PC-9 (cell line): ENCODE results near the gene ARHGAP42. TPM values are rescaled to one million over a fixed set of nuclear protein-coding genes. Genes with fewer than 3 reads are reported as not detected.

Experiments used
- BruUV-seq: library from RNA; stranded (reverse); fragments of 400-500 nt; replicated peaks from 2 replicates; lab custom pipeline; 2021; lab: Mats Ljungman, UMichigan
- CTCF ChIA-PET: fragments of 300-600 bp; sonication (Branson Sonifier 250); formaldehyde crosslinking; loops from one replicate; lab custom pipeline; 2022; ENCODE audit warnings: antibody characterized with exemption; lab: Charles Lee
- POLR2A ChIA-PET: fragments of 300-600 bp; sonication (Branson Sonifier 250); formaldehyde crosslinking; loops from one replicate; lab custom pipeline; 2022; ENCODE audit warnings: antibody characterized with exemption; ENCODE audit not compliant: unreplicated experiment; lab: Charles Lee
- DNase-seq, 2 experiments: peaks; one replicate each; pipeline versions ENCODE4 v3.0.0 to v3.0.0-alpha.2; 2015 to 2022; ENCODE audit warnings: mixed read lengths in 1 of 2
- H2AFZ ChIP-seq: fragments of 200-600 bp; sonication (generic); 2 replicates; pipeline ENCODE4 v1.8.1; 2017; ENCODE audit warnings: antibody characterized with exemption
- H3F3A ChIP-seq: fragments of 200-600 bp; sonication (generic); 2 replicates; pipeline ENCODE4 v1.8.1; 2017; ENCODE audit warnings: antibody characterized with exemption, mild to moderate bottlenecking, low read depth; ENCODE audit not compliant: insufficient read depth
- H3K27ac ChIP-seq: fragments of 200-600 bp; sonication (generic); 2 replicates; pipeline ENCODE4 v1.6.1; 2016; ENCODE audit warnings: mixed run types
- H3K27me3 ChIP-seq: fragments of 200-600 bp; sonication (generic); 2 replicates; pipeline ENCODE4 v1.6.1; 2016; ENCODE audit warnings: low read depth, mixed run types; ENCODE audit not compliant: insufficient read depth
- H3K36me3 ChIP-seq: fragments of 200-600 bp; sonication (generic); 2 replicates; pipeline ENCODE4 v1.6.1; 2016; ENCODE audit warnings: low read depth, mixed run types
- H3K4me1 ChIP-seq: fragments of 200-600 bp; sonication (generic); replicated peaks from 2 replicates; pipeline ENCODE4 v1.6.1; 2016; ENCODE audit warnings: mixed run types; ENCODE audit not compliant: insufficient read depth
- H3K4me2 ChIP-seq: fragments of 200-600 bp; sonication (generic); 2 replicates; pipeline ENCODE4 v1.6.1; 2017; ENCODE audit warnings: mixed run types
- H3K4me3 ChIP-seq: fragments of 200-600 bp; sonication (generic); 2 replicates; pipeline ENCODE4 v1.6.1; 2016; ENCODE audit warnings: mixed run types
- H3K79me2 ChIP-seq: fragments of 200-600 bp; sonication (generic); 2 replicates; pipeline ENCODE4 v1.6.1; 2017; ENCODE audit warnings: low read depth, mixed run types
- H3K9me2 ChIP-seq: fragments of 200-600 bp; sonication (generic); 2 replicates; pipeline ENCODE4 v1.8.1; 2017; ENCODE audit warnings: mild to moderate bottlenecking; ENCODE audit not compliant: insufficient read depth
- H3K9me3 ChIP-seq: fragments of 200-600 bp; sonication (generic); 2 replicates; pipeline ENCODE4 v1.8.1; 2016; ENCODE audit warnings: low read depth; ENCODE audit not compliant: insufficient read depth
- H4K20me1 ChIP-seq: fragments of 200-600 bp; sonication (generic); 2 replicates; pipeline ENCODE4 v1.8.1; 2017; ENCODE audit not compliant: insufficient read depth
- EZH2 ChIP-seq: fragments of 200-600 bp; sonication (generic); IDR thresholded peaks from 2 replicates; pipeline ENCODE4 v1.8.0; 2017; ENCODE audit warnings: antibody characterized with exemption, low read depth
- intact Hi-C: fragments of 100-400 bp; cut with micrococcal nuclease; formaldehyde crosslinking; loops from one replicate; pipeline ENCODE4 v1.10.0; 2022; ENCODE audit not compliant: unreplicated experiment
- total RNA-seq: library from RNA; stranded (reverse); gene quantifications from 2 replicates; pipeline ENCODE4 v1.2.3, GENCODE V29; 2021
- TF ChIP-seq, protein P1 (sequence below): fragments of 200-600 bp; sonication (generic); conservative IDR thresholded peaks from 2 replicates; pipeline ENCODE4 v1.6.1; 2017; ENCODE audit warnings: mixed run types, antibody characterized with exemption, mild to moderate bottlenecking, moderate library complexity

Gene ARHGAP42
- total RNA-seq, 1 experiment from 2014 or later = 12.8 TPM

DNA sequence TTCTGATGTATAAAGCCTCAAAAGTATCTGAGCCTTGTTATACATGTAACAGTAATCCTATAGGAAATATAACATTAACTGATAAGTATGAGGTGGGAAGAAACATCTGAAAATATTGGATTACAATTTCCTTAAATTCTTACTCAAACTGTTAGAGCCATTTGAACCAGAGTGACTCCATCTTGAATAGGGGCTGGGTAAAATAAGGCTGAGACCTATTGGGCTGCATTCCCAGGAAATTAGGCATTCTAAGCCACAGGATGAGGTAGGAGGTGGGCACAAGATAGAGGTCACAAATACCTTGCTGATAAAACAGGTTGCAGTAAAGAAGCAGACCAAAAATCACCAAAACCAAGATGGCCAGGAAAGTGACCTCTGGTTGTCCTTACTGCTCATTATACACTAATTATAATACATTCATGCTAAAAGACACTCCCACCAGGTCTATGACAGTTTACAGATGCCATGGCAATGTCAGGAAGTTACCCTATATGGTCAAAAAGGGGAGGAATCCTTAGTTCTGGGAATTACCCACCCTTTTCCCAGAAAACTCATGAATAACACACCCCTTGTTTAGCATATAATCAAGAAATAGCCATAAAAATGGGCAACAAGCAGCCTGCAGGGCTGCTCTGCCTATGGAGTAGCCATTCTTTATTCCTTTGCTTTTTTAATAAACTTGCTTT, 327.7 kb downstream of the ARHGAP42 start:
- H3K4me3 ChIP-seq = no peak overlapping the region
- H4K20me1 ChIP-seq = no peaks in the 10 kb centered on the region
- intact Hi-C loops = no loop called here
- no peak overlapping the region for H3K4me2 ChIP-seq
- 0 out of 2 replicates have a peak, but pooled peaks cover 6% of the 10 kb centered on the region for H3K9me2 ChIP-seq
- no peak overlapping the region for H3K27ac ChIP-seq
- CTCF ChIA-PET = no interaction called here
- H3K36me3 ChIP-seq = no peaks in the 10 kb centered on the region
- DNase-seq = no peak
- no peak for TF ChIP-seq EZH2
- TF ChIP-seq, protein P1, sequence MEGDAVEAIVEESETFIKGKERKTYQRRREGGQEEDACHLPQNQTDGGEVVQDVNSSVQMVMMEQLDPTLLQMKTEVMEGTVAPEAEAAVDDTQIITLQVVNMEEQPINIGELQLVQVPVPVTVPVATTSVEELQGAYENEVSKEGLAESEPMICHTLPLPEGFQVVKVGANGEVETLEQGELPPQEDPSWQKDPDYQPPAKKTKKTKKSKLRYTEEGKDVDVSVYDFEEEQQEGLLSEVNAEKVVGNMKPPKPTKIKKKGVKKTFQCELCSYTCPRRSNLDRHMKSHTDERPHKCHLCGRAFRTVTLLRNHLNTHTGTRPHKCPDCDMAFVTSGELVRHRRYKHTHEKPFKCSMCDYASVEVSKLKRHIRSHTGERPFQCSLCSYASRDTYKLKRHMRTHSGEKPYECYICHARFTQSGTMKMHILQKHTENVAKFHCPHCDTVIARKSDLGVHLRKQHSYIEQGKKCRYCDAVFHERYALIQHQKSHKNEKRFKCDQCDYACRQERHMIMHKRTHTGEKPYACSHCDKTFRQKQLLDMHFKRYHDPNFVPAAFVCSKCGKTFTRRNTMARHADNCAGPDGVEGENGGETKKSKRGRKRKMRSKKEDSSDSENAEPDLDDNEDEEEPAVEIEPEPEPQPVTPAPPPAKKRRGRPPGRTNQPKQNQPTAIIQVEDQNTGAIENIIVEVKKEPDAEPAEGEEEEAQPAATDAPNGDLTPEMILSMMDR = no peak
- no peaks in the 10 kb centered on the region for H3K27me3 ChIP-seq
- H3K9me3 ChIP-seq = no peaks in the 10 kb centered on the region
- POLR2A ChIA-PET = no interaction called here
- no TSS peak for BruUV-seq
- no peak overlapping the region for H2AFZ ChIP-seq
- H3K4me1 ChIP-seq = no peaks in the 10 kb centered on the region
- H3F3A ChIP-seq = no peaks in the 10 kb centered on the region
- H3K79me2 ChIP-seq = no peaks in the 10 kb centered on the region

GRCh38 chr11:101019870-101020269, 332.8 kb downstream of the ARHGAP42 start:
- Histone ChIP-seq H3K4me2 (no peak overlapping the region), H3K36me3 (no peaks in the 10 kb centered on the region), H3K4me1 (no peaks in the 10 kb centered on the region), H3K27me3 (no peaks in the 10 kb centered on the region), H3K9me2 (0 out of 2 replicates have a peak, but pooled peaks cover 6% of the 10 kb centered on the region), H2AFZ (no peak overlapping the region), H3K4me3 (no peak overlapping the region), H4K20me1 (no peaks in the 10 kb centered on the region), H3F3A (no peaks in the 10 kb centered on the region), H3K79me2 (no peaks in the 10 kb centered on the region), H3K9me3 (no peaks in the 10 kb centered on the region), H3K27ac (no peak overlapping the region)
- POLR2A ChIA-PET = no interaction called here
- no TSS peak for BruUV-seq
- no peak for DNase-seq
- TF ChIP-seq, protein P1 = no peak
- no peak for TF ChIP-seq EZH2
- intact Hi-C loops = no loop called here
- CTCF ChIA-PET = no interaction called here

- BruUV-seq = no TSS peak
- POLR2A ChIA-PET = no interaction called here
- H3K4me3 ChIP-seq = no peak overlapping the region
- no peaks in the 10 kb centered on the region for H3K4me1 ChIP-seq
- H3F3A ChIP-seq = no peaks in the 10 kb centered on the region
- no peaks in the 10 kb centered on the region for H3K9me3 ChIP-seq
- CTCF ChIA-PET = no interaction called here
- no peak overlapping the region for H3K27ac ChIP-seq
- DNase-seq = no peak
- TF ChIP-seq EZH2 = no peak
- TF ChIP-seq, protein P1 = no peak
- 0 out of 2 replicates have a peak, but pooled peaks cover 6% of the 10 kb centered on the region for H3K9me2 ChIP-seq
- intact Hi-C loops = no loop called here
- H4K20me1 ChIP-seq = no peaks in the 10 kb centered on the region
- H3K27me3 ChIP-seq = no peaks in the 10 kb centered on the region
- H3K79me2 ChIP-seq = no peaks in the 10 kb centered on the region
- H3K4me2 ChIP-seq = no peak overlapping the region
- no peaks in the 10 kb centered on the region for H3K36me3 ChIP-seq
- H2AFZ ChIP-seq = no peak overlapping the region
Measured at GRCh38 chr11:101022256-101022655, 335.2 kb downstream of the ARHGAP42 start.
